WERI-Rb-1 (cell line): ENCODE measurements around the gene SPRED2.

ENCODE experiments used
- DNase-seq: peaks from one replicate; pipeline ENCODE4 v3.0.0-alpha.2; 2020
- H3K27ac ChIP-seq: fragments of 250-450 bp; sonication (Bioruptor Pico); 2 replicates; pipeline ENCODE4 v1.5.1; 2020; ENCODE audit warnings: mild to moderate bottlenecking, moderate library complexity
- H3K27me3 ChIP-seq: fragments of 250-450 bp; sonication (Bioruptor Pico); 2 replicates; pipeline ENCODE4 v1.5.1; 2021; ENCODE audit warnings: mild to moderate bottlenecking, low read depth, moderate library complexity; ENCODE audit not compliant: insufficient read depth, severe bottlenecking
- H3K36me3 ChIP-seq: fragments of 250-450 bp; sonication (Bioruptor Pico); 2 replicates; pipeline ENCODE4 v1.5.1; 2020; ENCODE audit warnings: mild to moderate bottlenecking, moderate library complexity
- H3K4me3 ChIP-seq: 2 replicates; pipeline ENCODE4 v1.5.1; 2011; ENCODE audit warnings: low read depth, mild to moderate bottlenecking, control low read depth, low read length
- H3K9me3 ChIP-seq: fragments of 250-450 bp; sonication (Bioruptor Pico); 2 replicates; pipeline ENCODE4 v1.5.1; 2021; ENCODE audit warnings: mild to moderate bottlenecking, moderate library complexity; ENCODE audit not compliant: severe bottlenecking
- TF ChIP-seq, protein P1 (sequence below): IDR thresholded peaks from 2 replicates; pipeline ENCODE4 v1.5.1; 2011; ENCODE audit warnings: low read depth, mild to moderate bottlenecking, control low read depth, inconsistent platforms, low read length

The SPRED2 gene

DNA sequence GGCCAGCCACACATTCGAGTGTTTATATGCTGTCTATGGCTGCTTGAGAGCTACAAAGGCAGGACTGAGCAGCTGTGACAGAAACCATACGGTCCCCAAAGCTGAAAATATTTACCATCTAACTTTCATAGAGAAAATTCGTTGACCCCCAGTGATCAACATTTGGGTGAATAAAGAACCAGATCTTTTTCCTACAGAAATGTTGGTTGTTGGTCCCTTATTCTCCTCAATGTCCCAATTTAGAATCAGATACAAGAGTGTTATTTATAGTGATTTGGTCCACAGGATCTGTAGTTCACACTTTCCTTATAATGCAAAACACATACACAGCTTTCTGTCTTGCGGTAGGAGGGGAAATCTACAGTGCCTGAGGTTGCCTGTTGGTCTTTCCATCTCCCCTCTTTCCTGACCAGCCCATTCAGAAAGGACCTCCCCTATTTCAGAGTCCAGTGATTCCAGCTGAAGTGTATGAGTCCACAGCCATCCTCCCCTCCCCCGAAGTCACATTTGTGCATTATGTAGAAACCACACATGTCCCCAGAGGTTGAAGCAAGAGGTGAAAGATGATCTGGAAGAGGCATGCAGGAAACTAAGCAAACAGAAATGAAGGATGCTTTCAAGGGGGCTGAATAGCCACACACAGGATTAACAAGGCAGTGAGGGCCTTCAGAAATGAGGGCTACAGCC, 61.9 kb downstream of the SPRED2 start:
- no peaks in the 10 kb centered on the region for H3K36me3 ChIP-seq
- no peaks in the 10 kb centered on the region for H3K27me3 ChIP-seq
- TF ChIP-seq, protein P1, sequence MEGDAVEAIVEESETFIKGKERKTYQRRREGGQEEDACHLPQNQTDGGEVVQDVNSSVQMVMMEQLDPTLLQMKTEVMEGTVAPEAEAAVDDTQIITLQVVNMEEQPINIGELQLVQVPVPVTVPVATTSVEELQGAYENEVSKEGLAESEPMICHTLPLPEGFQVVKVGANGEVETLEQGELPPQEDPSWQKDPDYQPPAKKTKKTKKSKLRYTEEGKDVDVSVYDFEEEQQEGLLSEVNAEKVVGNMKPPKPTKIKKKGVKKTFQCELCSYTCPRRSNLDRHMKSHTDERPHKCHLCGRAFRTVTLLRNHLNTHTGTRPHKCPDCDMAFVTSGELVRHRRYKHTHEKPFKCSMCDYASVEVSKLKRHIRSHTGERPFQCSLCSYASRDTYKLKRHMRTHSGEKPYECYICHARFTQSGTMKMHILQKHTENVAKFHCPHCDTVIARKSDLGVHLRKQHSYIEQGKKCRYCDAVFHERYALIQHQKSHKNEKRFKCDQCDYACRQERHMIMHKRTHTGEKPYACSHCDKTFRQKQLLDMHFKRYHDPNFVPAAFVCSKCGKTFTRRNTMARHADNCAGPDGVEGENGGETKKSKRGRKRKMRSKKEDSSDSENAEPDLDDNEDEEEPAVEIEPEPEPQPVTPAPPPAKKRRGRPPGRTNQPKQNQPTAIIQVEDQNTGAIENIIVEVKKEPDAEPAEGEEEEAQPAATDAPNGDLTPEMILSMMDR = no peak
- no peak for DNase-seq
- no peak overlapping the region for H3K27ac ChIP-seq
- no peak overlapping the region for H3K4me3 ChIP-seq
- no peaks in the 10 kb centered on the region for H3K9me3 ChIP-seq

DNA sequence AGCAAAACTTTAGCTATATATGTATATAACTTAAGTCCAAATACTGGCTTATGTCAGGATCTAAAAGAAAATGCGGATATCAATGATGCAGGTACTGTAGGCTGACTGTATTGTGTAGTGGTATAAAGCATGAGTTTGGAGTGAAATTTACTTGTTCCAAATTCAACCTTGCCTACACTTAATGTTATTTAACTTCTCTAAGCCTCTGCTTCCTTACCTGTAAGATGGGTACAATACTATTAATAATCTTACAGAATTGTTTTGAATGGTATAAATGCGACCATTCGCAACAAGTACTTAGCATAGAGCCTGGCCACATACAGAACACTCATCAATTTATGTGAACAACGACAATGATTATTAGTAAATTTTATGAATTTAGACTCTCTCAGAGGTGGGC, 62.4 kb downstream of the SPRED2 start:
- Histone ChIP-seq H3K27ac (no peak overlapping the region), H3K27me3 (no peaks in the 10 kb centered on the region), H3K9me3 (no peaks in the 10 kb centered on the region), H3K4me3 (no peak overlapping the region), H3K36me3 (no peaks in the 10 kb centered on the region)
- TF ChIP-seq, protein P1 = no peak
- no peak for DNase-seq

DNA sequence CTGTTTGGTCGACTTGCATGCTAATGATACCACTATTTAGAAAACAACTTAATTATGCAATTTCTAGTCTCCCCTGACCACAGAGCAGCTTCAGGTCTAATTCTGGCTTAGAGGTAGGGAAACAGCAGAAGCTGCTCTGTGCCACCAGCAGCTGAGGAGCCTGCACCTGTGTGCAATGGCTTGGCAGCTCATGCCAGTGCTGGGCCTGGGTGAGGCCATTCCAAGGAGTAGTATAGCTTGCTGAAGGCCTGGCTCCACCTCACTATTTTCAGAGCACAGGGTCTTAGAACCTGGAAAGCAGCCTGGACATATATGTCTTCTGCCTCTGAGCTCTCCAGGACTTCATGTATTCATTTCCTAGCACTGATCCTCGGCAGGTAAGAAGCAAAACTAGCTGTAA, 62.8 kb downstream of the SPRED2 start:
- Histone ChIP-seq H3K9me3 (no peaks in the 10 kb centered on the region), H3K27me3 (no peaks in the 10 kb centered on the region), H3K27ac (no peak overlapping the region), H3K4me3 (no peak overlapping the region), H3K36me3 (no peaks in the 10 kb centered on the region)
- no peak for DNase-seq
- TF ChIP-seq, protein P1 = no peak

DNA sequence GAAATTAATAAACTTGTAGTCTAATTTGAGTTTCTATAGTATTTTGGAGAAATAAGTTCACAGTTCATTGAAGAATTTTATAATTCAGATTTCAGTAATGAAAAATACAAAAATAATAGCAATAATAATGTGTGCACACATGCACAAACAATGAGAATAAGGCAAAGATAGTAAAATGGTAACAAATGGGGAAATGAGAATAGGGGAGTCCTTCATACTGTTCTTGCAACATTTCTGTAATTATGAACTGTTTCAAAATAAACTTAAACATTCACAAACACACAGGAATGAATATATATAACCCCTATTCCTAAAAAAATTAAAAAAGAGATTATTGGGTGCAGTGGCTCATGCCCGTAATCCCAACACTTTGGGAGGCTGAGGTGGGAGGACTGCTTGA, 63.9 kb downstream of the SPRED2 start:
- Histone ChIP-seq H3K4me3 (no peak overlapping the region), H3K27me3 (no peaks in the 10 kb centered on the region), H3K36me3 (no peaks in the 10 kb centered on the region), H3K27ac (no peak overlapping the region), H3K9me3 (no peaks in the 10 kb centered on the region)
- TF ChIP-seq, protein P1 = no peak
- DNase-seq = no peak

DNA sequence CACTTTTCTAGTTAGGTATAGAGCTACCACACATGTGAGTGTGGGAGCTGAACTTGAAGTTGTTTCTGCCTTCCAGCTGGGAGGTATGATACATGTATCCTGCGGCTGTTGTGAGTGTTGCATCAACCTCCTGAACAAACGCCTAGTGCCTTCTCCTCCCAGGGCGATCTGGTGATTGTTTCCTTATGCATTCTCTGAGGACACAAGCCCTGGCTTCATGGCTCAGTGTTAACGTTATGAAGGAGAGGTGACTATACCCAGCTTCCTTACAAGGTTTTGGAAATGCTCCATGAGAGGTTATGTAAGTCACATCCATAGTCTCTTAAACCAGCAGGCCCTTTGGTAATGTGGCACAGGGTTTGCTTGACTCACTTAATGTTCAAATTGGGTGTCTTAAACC, 64.9 kb downstream of the SPRED2 start:
- H3K36me3 ChIP-seq = no peaks in the 10 kb centered on the region
- H3K27ac ChIP-seq = no peak overlapping the region
- DNase-seq = no peak

More for the DNA sequence above, 64.9 kb downstream of the SPRED2 start:
- no peaks in the 10 kb centered on the region for H3K27me3 ChIP-seq
- no peak overlapping the region for H3K4me3 ChIP-seq
- TF ChIP-seq, protein P1 = no peak
- no peaks in the 10 kb centered on the region for H3K9me3 ChIP-seq
